Measurements from ENCODE around the gene CD151. TPM values are rescaled to one million over a fixed set of nuclear protein-coding genes. Genes with fewer than 3 reads are reported as not detected.

The CD151 gene
- total RNA-seq, 1 donor from 2014 or later: 387 TPM

GRCh38 chr11:865462-866430 lies 33.0 kb downstream of the CD151 start:
- DNase-seq: no peak
- Histone ChIP-seq H3K4me1 (peaks cover 6% of the 10 kb centered on the region), H3K9me3 (no peaks in the 10 kb centered on the region), H3K4me3 (no peak overlapping the region), H3K27me3 (ENCODE audit: low read depth) (no peaks in the 10 kb centered on the region), H3K36me3 (peaks cover 64% of the 10 kb centered on the region), H3K27ac (no peak overlapping the region)
- TF ChIP-seq CTCF (IDR thresholded peaks at IDR 0.05): no peak
- intact Hi-C loops (cut with DNase I): no loop called here
- no peak for ATAC-seq

DNA sequence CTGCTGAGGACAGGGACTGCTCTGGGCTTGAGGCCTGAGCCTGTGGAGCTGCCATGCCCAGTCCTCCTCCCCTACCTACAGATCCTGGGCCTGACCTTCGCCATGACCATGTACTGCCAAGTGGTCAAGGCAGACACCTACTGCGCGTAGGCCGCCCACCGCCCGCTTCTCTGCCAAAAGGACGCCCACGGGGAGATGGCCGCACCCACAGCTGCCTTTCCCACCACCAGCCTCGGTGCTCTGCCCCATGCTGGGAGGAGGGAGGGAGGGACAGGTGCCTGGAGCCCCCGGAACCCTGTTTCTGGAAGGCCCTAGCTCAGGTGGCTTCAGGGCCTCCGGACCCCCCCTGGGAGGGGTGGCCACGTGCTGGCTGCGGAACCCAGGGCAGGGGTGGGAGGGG lies 33.7 kb downstream of the CD151 start:
- Histone ChIP-seq H3K4me1 (peaks cover 6% of the 10 kb centered on the region), H3K27me3 (ENCODE audit: low read depth) (no peaks in the 10 kb centered on the region), H3K4me3 (no peak overlapping the region), H3K36me3 (peaks cover 64% of the 10 kb centered on the region), H3K27ac (no peak overlapping the region), H3K9me3 (no peaks in the 10 kb centered on the region)
- ATAC-seq (no peak), DNase-seq (no peak)
- intact Hi-C loops (cut with DNase I): no loop called here
- TF ChIP-seq CTCF (IDR thresholded peaks at IDR 0.05): no peak

- no peaks in the 10 kb centered on the region for H3K27me3 ChIP-seq (ENCODE audit: low read depth)
- no peak for TF ChIP-seq CTCF (IDR thresholded peaks at IDR 0.05)
- H3K4me1 ChIP-seq: no peaks in the 10 kb centered on the region
- ATAC-seq: no peak
- no peak for DNase-seq
- intact Hi-C loops (cut with DNase I): no loop called here
- no peak overlapping the region for H3K27ac ChIP-seq
- H3K9me3 ChIP-seq: no peaks in the 10 kb centered on the region
- peaks cover 54% of the 10 kb centered on the region for H3K36me3 ChIP-seq
- H3K4me3 ChIP-seq: no peak overlapping the region
Observed at GRCh38 chr11:867856-868358, 35.2 kb downstream of the CD151 start.

DNA sequence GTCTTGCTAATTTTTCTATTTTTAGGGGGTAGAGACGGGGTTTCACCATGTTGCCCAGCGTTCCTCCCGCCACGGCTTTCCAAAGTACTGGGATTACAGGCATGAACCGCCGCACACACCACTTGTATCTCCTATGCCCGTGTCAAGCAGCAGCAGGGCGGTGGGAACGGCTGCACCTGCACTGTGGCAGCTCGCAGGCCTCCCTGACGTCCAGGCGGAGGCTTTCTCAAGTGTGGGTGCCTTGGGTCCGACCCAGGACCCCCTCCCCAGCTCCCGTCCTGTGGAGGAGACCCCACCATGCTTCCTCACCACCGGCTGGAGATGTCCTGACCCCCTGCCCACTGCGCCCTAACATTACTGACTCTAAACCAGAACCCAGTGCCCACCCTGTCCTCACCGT lies 35.6 kb downstream of the CD151 start:
- intact Hi-C loops (cut with DNase I): no loop called here
- no peak for TF ChIP-seq CTCF (IDR thresholded peaks at IDR 0.05)
- DNase-seq (no peak), ATAC-seq (no peak)
- no peaks in the 10 kb centered on the region for H3K4me1 ChIP-seq
- peaks cover 49% of the 10 kb centered on the region for H3K36me3 ChIP-seq
- no peaks in the 10 kb centered on the region for H3K9me3 ChIP-seq
- H3K27me3 ChIP-seq (ENCODE audit: low read depth): no peaks in the 10 kb centered on the region
- no peak overlapping the region for H3K27ac ChIP-seq
- no peak overlapping the region for H3K4me3 ChIP-seq

DNA sequence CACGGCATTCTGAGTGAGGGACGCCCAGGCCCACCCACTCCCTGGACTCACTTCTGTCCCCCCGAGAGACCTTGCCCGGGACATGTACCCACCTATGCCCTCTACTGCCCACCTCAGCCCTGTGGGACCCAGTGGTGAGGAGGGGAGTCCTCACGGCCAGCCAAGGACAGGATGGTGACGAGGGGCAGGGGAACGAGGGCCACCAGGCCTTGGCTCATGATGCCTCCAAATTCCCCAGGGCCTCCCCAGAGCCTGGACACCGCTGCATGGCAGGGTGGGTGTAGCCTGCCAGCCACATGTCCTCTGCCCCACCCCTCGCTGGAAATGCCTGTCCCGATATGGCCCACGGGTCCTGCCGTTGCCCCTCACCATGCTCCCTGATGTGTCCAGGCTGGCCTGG lies 36.0 kb downstream of the CD151 start:
- no peaks in the 10 kb centered on the region for H3K9me3 ChIP-seq
- intact Hi-C loops (cut with DNase I): no loop called here
- DNase-seq (no peak), ATAC-seq (no peak)
- no peaks in the 10 kb centered on the region for H3K27me3 ChIP-seq (ENCODE audit: low read depth)
- H3K4me1 ChIP-seq: no peaks in the 10 kb centered on the region
- peaks cover 45% of the 10 kb centered on the region for H3K36me3 ChIP-seq
- no peak overlapping the region for H3K27ac ChIP-seq
- H3K4me3 ChIP-seq: no peak overlapping the region
- no peak for TF ChIP-seq CTCF (IDR thresholded peaks at IDR 0.05)

All from lower lobe of right lung (tissue), 2 donors.